Upper lobe of right lung (tissue), 1 donor: Measurements from ENCODE around the gene CLSTN2. TPM values are rescaled to one million over a fixed set of nuclear protein-coding genes. Genes with fewer than 3 reads are reported as not detected.

Experiments used
- ATAC-seq: fragments of 200-7000 bp; cut with Tn5 transposase; one replicate; pipeline ENCODE4 v1.9.1; 2020; ENCODE audit warnings: mild to moderate bottlenecking, moderate library complexity
- DNase-seq: peaks from one replicate; pipeline ENCODE4 v3.0.0-alpha.2; 2020
- H3K27ac ChIP-seq: fragments of 200-600 bp; one replicate; pipeline ENCODE4 v1.8.0; 2022
- H3K27me3 ChIP-seq: fragments of 200-600 bp; one replicate; pipeline ENCODE4 v1.8.0; 2022; ENCODE audit warnings: mild to moderate bottlenecking
- H3K36me3 ChIP-seq: fragments of 200-600 bp; one replicate; pipeline ENCODE4 v1.8.0; 2022
- H3K4me1 ChIP-seq: fragments of 200-600 bp; one replicate; pipeline ENCODE4 v1.8.0; 2022
- H3K4me3 ChIP-seq: fragments of 200-600 bp; one replicate; pipeline ENCODE4 v1.8.0; 2022; ENCODE audit warnings: mild to moderate bottlenecking
- H3K9me3 ChIP-seq: fragments of 200-600 bp; one replicate; pipeline ENCODE4 v1.8.0; 2022
- CTCF ChIP-seq: fragments of 200-600 bp; IDR thresholded peaks from one replicate; pipeline ENCODE4 v1.8.0; 2022; ENCODE audit warnings: antibody characterized with exemption
- intact Hi-C: fragments of 100-400 bp; cut with DNase I; formaldehyde crosslinking; loops from one replicate; pipeline ENCODE4 v1.11.0; 2022
- total RNA-seq: library from RNA; stranded (reverse); fragmentation: NEBNext Ultra II Directional; extraction: Animal tissue kit (Norgen Biotek cat#: 25700); gene quantifications from one replicate; pipeline ENCODE4 v1.2.1, GENCODE V29; 2021
- donor health status: DM: no; HTN: yes; CAD: no; lungs with severe emphysema.

The CLSTN2 gene
- total RNA-seq, 1 donor from 2014 or later: 3.0 TPM

GRCh38 chr3:140089403-140090072 lies 154.6 kb downstream of the CLSTN2 start:
- Histone ChIP-seq H3K4me3 (no peak overlapping the region), H3K27ac (no peak overlapping the region), H3K9me3 (no peaks in the 10 kb centered on the region), H3K4me1 (no peaks in the 10 kb centered on the region), H3K36me3 (no peaks in the 10 kb centered on the region), H3K27me3 (no peaks in the 10 kb centered on the region)
- TF ChIP-seq CTCF: no peak
- intact Hi-C loops: no loop called here
- ATAC-seq (no peak), DNase-seq (no peak)

- TF ChIP-seq CTCF: no peak
- Histone ChIP-seq H3K27ac (no peak overlapping the region), H3K9me3 (no peaks in the 10 kb centered on the region), H3K36me3 (no peaks in the 10 kb centered on the region), H3K4me3 (no peak overlapping the region), H3K4me1 (no peaks in the 10 kb centered on the region), H3K27me3 (no peaks in the 10 kb centered on the region)
- no peak for ATAC-seq
- no peak for DNase-seq
- intact Hi-C loops: no loop called here
These were observed 156.2 kb downstream of the CLSTN2 start for GRCh38 chr3:140091143-140091542.

- Histone ChIP-seq H3K9me3 (no peaks in the 10 kb centered on the region), H3K27me3 (no peaks in the 10 kb centered on the region), H3K27ac (no peak overlapping the region), H3K4me1 (no peaks in the 10 kb centered on the region), H3K36me3 (no peaks in the 10 kb centered on the region), H3K4me3 (no peak overlapping the region)
- intact Hi-C loops: no loop called here
- no peak for DNase-seq
- no peak for TF ChIP-seq CTCF
- ATAC-seq: no peak
These were observed 158.0 kb downstream of the CLSTN2 start for GRCh38 chr3:140092848-140093536.

GRCh38 chr3:140093742-140094141 lies 158.8 kb downstream of the CLSTN2 start:
- ATAC-seq (peak; percentile 58), DNase-seq (no peak)
- Histone ChIP-seq H3K4me3 (no peak overlapping the region), H3K4me1 (no peaks in the 10 kb centered on the region), H3K36me3 (no peaks in the 10 kb centered on the region), H3K27me3 (no peaks in the 10 kb centered on the region), H3K9me3 (no peaks in the 10 kb centered on the region), H3K27ac (no peak overlapping the region)
- intact Hi-C loops: no loop called here
- no peak for TF ChIP-seq CTCF

- TF ChIP-seq CTCF: no peak
- ATAC-seq (no peak), DNase-seq (no peak)
- no peak overlapping the region for H3K27ac ChIP-seq
- no peaks in the 10 kb centered on the region for H3K4me1 ChIP-seq
- no peaks in the 10 kb centered on the region for H3K27me3 ChIP-seq
- no peaks in the 10 kb centered on the region for H3K36me3 ChIP-seq
- H3K9me3 ChIP-seq: no peaks in the 10 kb centered on the region
- intact Hi-C loops: no loop called here
- H3K4me3 ChIP-seq: no peak overlapping the region
These were observed 159.5 kb downstream of the CLSTN2 start for GRCh38 chr3:140094487-140094886.
